SU-DHL-6 (cell line): Measurements from ENCODE around the gene S100A14.
"Not testable (repeated sequence)": the region's sequence is repeated elsewhere in the genome, so short reads cannot be mapped to it uniquely, and the experiment has no call there.

Experiments
- H2AFZ ChIP-seq: fragments of 200-600 bp; sonication (generic); 2 replicates; pipeline ENCODE4 v1.6.1; 2014; ENCODE audit warnings: low read depth, mild to moderate bottlenecking, moderate library complexity, mixed read lengths, antibody characterized with exemption, low read length; ENCODE audit not compliant: severe bottlenecking
- H3F3A ChIP-seq: fragments of 200-600 bp; shearing (Covaris generic); 2 replicates; pipeline ENCODE4 v1.6.0; 2016; ENCODE audit warnings: antibody characterized with exemption, mild to moderate bottlenecking; ENCODE audit not compliant: insufficient read depth
- H3K27ac ChIP-seq: fragments of 200-600 bp; sonication (generic); 2 replicates; pipeline ENCODE4 v1.5.1; 2016; ENCODE audit warnings: low read depth, mild to moderate bottlenecking, low read length, moderate library complexity, mixed read lengths
- H3K27me3 ChIP-seq: fragments of 200-600 bp; sonication (generic), shearing (Covaris generic); 2 replicates; pipeline ENCODE4 v1.6.0; 2014; ENCODE audit warnings: mild to moderate bottlenecking, low read length
- H3K36me3 ChIP-seq: fragments of 200-600 bp; sonication (generic); 2 replicates; pipeline ENCODE4 v1.6.1; 2014; ENCODE audit warnings: mild to moderate bottlenecking, low read length, mixed read lengths
- H3K4me2 ChIP-seq: fragments of 300-600, 200-600 bp; shearing (Covaris generic), sonication (generic); 2 replicates; pipeline ENCODE4 v1.6.0; 2014; ENCODE audit warnings: low read length, low read depth, mild to moderate bottlenecking; ENCODE audit not compliant: poor library complexity, severe bottlenecking
- H3K4me3 ChIP-seq: fragments of 200-600 bp; sonication (generic); 2 replicates; pipeline ENCODE4 v1.5.1; 2014; ENCODE audit warnings: antibody characterized with exemption, low read length, mild to moderate bottlenecking, mixed read lengths; ENCODE audit not compliant: insufficient read depth, poor library complexity, severe bottlenecking
- H3K79me2 ChIP-seq: fragments of 200-600 bp; sonication (generic); 2 replicates; pipeline ENCODE4 v1.6.1; 2014; ENCODE audit warnings: mild to moderate bottlenecking, low read length, moderate library complexity; ENCODE audit not compliant: insufficient read depth
- H3K9ac ChIP-seq: fragments of 200-600 bp; sonication (generic); 2 replicates; pipeline ENCODE4 v1.7.0; 2014; ENCODE audit warnings: mild to moderate bottlenecking, low read length
- H3K9me2 ChIP-seq: fragments of 200-600 bp; sonication (generic); replicated peaks from 2 replicates; pipeline ENCODE4 v1.6.1; 2014; ENCODE audit warnings: low read length; ENCODE audit not compliant: insufficient read depth
- H3K9me3 ChIP-seq: fragments of 200-600 bp; sonication (generic); 2 replicates; pipeline ENCODE4 v1.6.1; 2014; ENCODE audit warnings: low read length, mixed read lengths; ENCODE audit not compliant: insufficient read depth
- H4K20me1 ChIP-seq: fragments of 200-600 bp; sonication (generic); 2 replicates; pipeline ENCODE4 v1.6.1; 2014; ENCODE audit warnings: low read depth, mild to moderate bottlenecking, antibody characterized with exemption, low read length, moderate library complexity, mixed read lengths
- CTCF ChIP-seq: fragments of 200-600 bp; sonication (generic); IDR thresholded peaks from one replicate; pipeline ENCODE4 v1.5.1; 2017; ENCODE audit warnings: antibody characterized with exemption, mild to moderate bottlenecking, low read length, moderate library complexity; ENCODE audit not compliant: insufficient read depth, poor library complexity, severe bottlenecking
- EZH2phosphoT487 ChIP-seq: fragments of 200-600 bp; sonication (generic), shearing (Covaris generic); conservative IDR thresholded peaks from 2 replicates; pipeline ENCODE4 v1.6.1; 2018; ENCODE audit warnings: mild to moderate bottlenecking, antibody characterized with exemption, low read length, moderate library complexity, mixed read lengths

S100A14 gene

GRCh38 chr1:153577138-153577537 is 39.0 kb downstream of the S100A14 start:
- TF ChIP-seq EZH2phosphoT487 = no peak
- TF ChIP-seq CTCF = no peak
- no peak overlapping the region for H3K4me3 ChIP-seq
- no peaks in the 10 kb centered on the region for H3K9me3 ChIP-seq
- no peaks in the 10 kb centered on the region for H3K9me2 ChIP-seq
- H3K4me2 ChIP-seq = no peak overlapping the region
- no peaks in the 10 kb centered on the region for H3K27me3 ChIP-seq
- no peaks in the 10 kb centered on the region for H3K79me2 ChIP-seq
- H2AFZ ChIP-seq = no peak overlapping the region
- H4K20me1 ChIP-seq = no peaks in the 10 kb centered on the region
- H3K27ac ChIP-seq = no peak overlapping the region
- H3F3A ChIP-seq = no peaks in the 10 kb centered on the region
- H3K9ac ChIP-seq = no peak overlapping the region
- no peaks in the 10 kb centered on the region for H3K36me3 ChIP-seq

- H3K9me2 ChIP-seq, H2AFZ ChIP-seq, H3K27me3 ChIP-seq, H3K4me2 ChIP-seq, H3K9me3 ChIP-seq, H4K20me1 ChIP-seq, H3K36me3 ChIP-seq, H3F3A ChIP-seq, H3K79me2 ChIP-seq, H3K27ac ChIP-seq, H3K9ac ChIP-seq, H3K4me3 ChIP-seq: not testable (repeated sequence)
These were observed 40.6 kb downstream of the S100A14 start for GRCh38 chr1:153575497-153575896.

GRCh38 chr1:153575081-153575491 is 41.0 kb downstream of the S100A14 start:
- not testable (repeated sequence) for H3K27me3 ChIP-seq, H3K4me2 ChIP-seq, H3K36me3 ChIP-seq, H3K4me3 ChIP-seq, H2AFZ ChIP-seq, H4K20me1 ChIP-seq, H3K9ac ChIP-seq, H3F3A ChIP-seq, H3K27ac ChIP-seq, H3K9me3 ChIP-seq, H3K9me2 ChIP-seq, H3K79me2 ChIP-seq

GRCh38 chr1:153573351-153573750 is 42.8 kb downstream of the S100A14 start:
- no peaks in the 10 kb centered on the region for H3K9me3 ChIP-seq
- no peaks in the 10 kb centered on the region for H3K9me2 ChIP-seq
- no peak overlapping the region for H3K9ac ChIP-seq
- no peaks in the 10 kb centered on the region for H3K36me3 ChIP-seq
- H4K20me1 ChIP-seq = no peaks in the 10 kb centered on the region
- no peaks in the 10 kb centered on the region for H3K27me3 ChIP-seq
- no peaks in the 10 kb centered on the region for H3F3A ChIP-seq
- H3K27ac ChIP-seq = no peak overlapping the region
- H2AFZ ChIP-seq = no peak overlapping the region
- no peak for TF ChIP-seq EZH2phosphoT487
- no peak for TF ChIP-seq CTCF
- no peak overlapping the region for H3K4me2 ChIP-seq
- H3K4me3 ChIP-seq = no peak overlapping the region
- H3K79me2 ChIP-seq = no peaks in the 10 kb centered on the region
